NCI-H2029 (cell line): ENCODE measurements around the gene GNAL.
"Not testable (repeated sequence)": the region's sequence is repeated elsewhere in the genome, so short reads cannot be mapped to it uniquely, and the experiment has no call there.

ENCODE experiments used
- DNase-seq: peaks from one replicate; lab custom pipeline; 2025; lab: John Stamatoyannopoulos, UW

The GNAL gene

DNA sequence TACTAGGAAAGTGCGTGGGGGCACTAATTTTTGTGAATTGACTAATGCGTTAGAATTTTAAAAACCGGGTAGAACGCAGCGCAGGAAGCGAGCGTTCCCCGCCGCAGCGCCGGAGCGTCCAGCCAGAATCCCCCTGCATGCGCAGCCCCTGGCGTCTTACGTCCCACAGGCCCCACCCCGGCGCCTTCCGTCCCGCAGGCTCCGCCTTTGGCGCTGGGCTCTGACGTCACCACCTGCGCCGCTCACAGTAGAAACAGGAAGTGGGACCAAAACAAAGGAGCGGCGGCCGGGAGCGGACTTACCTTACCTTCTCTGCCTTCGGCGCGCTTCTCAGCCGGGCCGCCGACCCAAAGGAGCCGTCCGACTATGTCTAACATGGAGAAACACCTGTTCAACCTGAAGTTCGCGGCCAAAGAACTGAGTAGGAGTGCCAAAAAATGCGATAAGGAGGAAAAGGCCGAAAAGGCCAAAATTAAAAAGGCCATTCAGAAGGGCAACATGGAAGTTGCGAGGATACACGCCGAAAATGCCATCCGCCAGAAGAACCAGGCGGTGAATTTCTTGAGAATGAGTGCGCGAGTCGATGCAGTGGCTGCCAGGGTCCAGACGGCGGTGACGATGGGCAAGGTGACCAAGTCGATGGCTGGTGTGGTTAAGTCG lies 162.2 kb downstream of the GNAL start, which contains the start of gene CHMP1B:
TSS of gene CHMP1B (plus strand) at position 268 of the 660 bp plus-strand sequence. CDS start at position 367, 99 bp downstream.
- peak; percentile 91 for DNase-seq

DNA sequence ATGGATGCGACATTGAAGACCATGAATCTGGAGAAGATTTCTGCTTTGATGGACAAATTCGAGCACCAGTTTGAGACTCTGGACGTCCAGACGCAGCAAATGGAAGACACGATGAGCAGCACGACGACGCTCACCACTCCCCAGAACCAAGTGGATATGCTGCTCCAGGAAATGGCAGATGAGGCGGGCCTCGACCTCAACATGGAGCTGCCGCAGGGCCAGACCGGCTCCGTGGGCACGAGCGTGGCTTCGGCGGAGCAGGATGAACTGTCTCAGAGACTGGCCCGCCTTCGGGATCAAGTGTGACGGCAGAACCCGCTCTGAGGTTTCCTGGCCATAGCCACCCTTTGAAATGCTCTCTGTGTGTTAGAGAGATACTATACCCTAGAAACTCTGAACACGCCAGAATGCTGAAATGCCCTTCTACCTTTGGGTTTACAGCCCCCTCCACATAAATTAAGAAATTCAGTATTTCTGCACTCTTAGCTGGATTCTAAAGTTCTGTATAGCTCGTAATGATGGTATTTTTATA lies 162.8 kb downstream of the GNAL start:
- no peak for DNase-seq

DNA sequence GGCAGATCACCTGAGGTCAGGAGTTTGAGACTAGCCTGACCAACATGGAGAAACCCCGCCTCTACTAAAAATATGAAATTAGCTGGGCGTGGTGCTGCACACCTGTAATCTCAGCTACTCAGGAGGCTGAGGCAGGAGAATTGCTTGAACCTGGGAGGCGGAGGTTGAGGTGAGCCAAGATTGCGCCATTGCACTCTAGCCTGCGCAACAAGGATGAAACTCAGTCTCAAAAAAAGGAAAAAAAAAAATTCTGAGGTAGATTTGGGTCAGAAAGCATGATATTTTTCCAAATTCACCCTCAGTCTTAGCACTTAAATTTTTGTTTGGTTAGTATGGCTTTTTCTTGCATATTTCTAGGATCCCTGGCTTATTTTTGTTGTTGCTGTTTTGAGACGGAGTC lies 165.5 kb downstream of the GNAL start:
- DNase-seq: not testable (repeated sequence)

DNA sequence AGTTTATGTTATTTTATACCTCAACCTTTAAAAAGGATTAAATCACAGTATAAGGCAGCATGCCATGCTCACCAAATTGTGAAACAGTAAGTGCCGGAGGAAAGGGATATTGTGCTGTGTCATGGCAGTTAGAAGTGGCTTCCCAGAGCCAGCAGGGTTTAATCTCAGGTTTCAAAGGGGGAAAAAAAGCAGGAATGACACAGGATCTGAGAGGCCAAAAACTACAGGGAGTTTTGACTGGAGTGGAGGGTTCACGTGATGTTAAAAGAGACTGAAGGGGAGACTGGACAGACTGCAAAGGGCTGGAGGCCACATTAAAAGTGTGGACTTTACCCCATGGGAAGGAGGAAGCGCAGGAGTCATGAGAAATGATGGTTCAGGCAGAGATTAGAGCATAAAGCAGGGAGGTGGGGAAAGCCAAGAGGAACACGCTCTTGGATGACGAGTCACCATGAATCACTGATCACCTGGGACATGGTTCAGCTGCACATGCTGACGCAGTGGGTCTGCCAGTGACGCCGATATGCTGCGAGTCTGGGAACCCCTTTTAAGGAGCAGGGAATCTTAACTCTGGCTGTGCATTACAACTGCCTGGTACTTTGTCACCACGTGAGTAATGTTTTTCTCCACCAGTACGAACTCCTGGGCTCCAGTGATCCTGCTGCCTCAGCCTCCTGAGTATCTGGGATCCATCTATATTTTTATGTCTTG lies 168.3 kb downstream of the GNAL start:
- DNase-seq: peak; percentile 42

DNA sequence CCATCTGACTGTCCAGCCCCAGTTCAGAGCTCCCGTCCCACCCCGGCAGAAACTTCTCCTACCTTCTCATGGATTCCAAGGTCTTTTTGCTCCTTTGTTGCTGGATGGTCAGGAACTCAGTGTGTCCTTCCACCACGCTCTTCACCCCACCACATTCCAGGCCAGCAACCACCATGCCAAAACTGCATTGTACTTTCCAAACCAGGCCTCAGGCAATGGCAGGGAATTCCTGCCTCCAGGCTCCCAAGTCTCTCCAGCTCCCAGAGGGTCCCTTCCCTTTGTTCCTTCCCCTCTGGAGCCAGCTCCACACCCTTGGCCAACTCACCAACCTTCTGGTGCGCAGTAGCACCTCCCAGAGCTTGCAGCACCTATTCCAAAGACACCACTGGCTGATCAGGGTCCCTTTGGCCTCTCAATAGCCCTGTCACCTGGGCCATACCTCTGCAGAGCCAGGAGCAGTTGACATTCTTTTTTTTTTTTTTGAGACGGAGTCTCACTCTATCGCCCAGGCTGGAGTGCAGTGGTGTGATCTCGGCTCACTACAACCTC lies 170.3 kb downstream of the GNAL start:
- DNase-seq: no peak

DNA sequence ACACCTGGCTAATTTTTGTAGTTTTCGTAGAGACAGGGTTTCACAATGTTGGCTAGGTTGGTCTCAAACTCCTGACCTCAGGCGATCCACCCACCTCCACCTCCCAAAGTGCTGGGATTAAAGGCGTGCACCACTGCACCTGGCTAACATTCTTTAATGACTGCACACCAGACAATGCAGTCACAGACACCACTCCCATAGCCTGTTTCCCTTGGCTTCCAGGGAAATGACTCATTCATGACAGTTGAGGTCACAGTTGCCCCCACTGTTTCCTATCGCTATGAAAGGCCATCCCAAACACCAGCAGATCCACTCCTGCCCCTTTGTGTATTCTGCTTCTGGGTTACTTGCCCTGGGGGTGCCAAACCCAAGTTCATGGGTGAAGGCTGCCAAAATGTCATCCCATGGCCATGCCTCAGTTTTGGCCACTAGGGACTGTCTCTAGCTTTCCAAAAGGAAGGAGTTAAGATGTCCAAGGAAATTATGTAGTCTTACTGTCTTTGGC lies 170.9 kb downstream of the GNAL start:
- no peak for DNase-seq

DNA sequence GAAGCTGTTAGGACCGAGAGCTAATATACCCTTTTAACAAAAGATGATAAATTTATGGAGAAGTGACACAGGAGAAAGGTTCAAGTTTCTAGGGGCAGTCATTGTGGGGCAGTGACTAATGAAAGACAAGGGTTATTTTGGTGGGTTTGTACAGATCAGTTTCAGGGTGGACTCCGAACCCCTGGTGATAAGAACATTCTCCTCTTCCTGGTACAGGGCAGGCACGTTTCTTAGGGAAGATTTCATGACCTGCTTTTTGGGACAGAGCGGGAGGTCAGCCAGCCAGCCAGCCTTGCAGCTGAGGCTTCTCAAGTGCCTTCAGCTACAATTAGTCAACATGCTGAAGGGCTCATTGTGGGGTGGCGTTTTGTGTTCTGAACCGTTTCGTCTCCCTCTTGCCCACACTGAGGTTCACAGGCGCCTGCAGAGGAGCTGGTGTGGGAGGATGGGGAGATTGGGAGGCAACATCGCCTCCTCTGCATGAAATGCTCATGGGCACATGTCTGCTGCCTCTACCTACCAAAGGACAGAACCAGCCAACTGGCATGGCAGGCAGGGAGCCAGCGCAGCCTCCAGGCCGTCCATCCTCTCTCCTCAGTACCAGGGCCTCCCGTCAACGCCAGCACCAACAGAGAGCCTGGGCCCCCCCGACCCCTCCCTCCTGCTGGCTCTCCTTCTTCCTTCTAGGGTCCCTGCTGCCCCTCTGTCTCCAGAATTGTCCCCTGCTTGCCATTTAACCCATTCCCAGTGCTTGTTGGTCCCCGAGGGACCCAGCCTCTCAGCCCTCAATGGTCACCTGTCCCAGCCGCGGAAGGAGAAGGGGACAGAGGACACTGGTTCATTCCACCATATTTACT lies 171.8 kb downstream of the GNAL start:
- no peak for DNase-seq

DNA sequence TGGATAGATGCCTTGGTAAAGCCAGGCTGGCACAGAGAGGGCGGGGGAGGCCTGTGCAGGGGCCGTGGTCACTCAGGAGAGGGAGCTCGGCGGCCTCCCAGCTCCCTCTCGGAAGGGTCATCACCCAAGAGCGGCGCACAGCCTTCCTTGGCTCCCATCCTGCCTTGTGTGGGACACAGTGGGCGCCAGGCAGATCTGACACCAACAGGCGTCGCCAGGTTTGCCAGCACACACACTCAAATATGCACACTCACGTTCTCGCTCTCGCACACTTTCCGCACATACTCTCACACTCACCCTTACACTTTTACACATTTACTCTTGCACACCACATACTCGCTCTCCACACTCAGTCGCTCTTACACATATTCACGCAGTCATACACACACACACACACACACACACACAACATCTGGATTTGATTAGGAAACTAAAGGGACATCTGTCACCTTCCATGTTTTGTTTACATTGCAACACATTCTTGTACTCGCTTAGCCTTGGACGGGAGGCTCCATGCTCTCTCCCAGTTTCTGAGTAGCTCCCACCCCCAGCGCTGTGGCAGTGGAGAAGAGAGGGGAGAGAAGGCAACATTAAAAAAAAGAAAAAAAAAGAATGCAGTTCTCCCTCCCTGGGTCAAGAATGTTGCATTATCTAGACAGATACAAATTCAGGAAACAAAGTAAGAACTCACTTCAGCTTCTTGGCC lies 172.7 kb downstream of the GNAL start:
- DNase-seq: no peak

DNA sequence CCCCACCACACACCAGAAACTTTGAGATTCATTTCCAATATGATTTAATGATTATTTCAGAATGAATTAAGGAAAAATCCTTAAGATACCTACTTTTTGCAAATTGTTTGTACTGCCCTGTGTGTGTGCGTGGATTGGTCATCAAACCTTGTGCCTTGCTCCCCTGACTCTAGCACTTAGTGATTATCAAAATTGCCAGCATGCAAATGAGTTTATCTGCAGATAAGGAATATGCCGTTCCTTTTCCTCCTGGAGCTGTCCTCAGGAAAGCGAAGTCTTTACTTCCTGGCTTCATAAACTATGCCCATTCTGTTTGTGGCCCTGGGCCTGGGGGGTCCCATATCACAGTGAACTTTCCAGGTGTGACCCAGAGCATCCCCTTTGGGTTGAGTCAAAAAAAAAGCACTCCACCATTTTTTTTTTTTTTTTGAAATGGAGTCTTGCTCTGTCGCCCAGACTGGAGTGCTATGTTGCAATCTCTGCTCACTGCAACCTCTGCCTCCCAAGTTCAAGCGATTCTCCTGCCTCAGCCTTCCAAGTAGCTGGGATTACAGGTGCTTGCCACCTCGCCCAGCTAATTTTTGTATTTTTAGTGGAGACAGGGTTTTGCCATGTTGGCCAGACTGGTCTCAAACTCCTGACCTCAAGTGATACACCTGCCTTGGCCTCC lies 173.5 kb downstream of the GNAL start:
- no peak for DNase-seq

DNA sequence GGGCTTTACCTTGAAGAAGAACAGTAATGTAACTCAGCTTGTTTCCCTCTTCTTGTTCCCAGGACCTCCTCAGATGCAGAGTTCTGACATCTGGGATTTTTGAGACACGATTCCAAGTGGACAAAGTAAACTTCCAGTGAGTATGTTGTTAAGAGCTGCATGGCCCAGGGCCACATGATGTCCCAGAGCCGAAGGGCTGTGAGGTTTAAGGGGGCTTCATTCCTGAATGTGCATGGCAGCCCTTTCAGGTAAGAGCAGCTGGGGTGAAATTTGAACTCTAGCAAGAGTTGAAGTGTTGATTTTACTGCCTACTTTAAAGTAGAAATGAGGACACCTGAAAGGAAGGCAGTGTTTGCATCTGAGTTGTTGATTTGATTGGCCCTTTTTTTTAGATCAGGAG lies 175.4 kb downstream of the GNAL start:
- DNase-seq: no peak

DNA sequence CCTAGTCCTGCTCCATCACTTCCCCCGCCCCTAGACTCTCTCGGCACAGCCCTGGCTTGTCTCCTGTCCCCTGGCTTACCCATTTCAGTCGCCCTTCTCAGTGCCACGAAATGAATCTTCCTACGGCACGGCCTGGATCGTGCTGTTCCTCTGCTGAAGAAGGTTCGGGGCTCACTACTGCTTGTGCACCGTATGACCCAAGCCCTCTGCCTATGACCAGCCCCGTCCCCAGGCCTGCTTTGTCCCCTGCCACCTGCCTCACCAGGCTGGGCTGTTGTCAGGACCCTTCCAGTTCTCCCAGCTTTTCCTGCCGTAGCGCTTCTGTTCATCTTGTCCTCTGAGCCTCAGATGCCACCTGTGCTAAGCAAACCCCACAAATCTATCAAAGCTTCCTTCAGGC lies 176.0 kb downstream of the GNAL start:
- DNase-seq: no peak

DNA sequence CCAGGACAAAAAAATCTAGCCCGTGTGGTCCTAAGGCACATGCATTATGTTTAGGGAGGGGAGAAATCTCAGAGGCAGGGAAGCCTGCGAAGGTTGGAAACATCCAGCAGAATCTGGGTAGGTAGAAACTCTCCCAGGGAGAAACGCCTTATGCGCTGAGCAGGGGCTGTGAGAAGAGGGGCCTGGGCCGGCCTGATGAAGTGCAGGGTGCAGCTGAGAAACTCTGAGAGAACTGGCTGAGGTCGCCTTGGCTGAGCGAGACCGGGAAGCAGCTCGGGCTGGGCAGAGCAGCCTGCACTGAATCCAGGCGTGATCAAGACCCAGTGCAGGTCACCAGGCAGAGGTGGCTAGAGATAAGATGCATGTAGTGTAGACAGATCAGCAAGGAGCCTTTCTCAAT lies 177.3 kb downstream of the GNAL start:
- no peak for DNase-seq

DNA sequence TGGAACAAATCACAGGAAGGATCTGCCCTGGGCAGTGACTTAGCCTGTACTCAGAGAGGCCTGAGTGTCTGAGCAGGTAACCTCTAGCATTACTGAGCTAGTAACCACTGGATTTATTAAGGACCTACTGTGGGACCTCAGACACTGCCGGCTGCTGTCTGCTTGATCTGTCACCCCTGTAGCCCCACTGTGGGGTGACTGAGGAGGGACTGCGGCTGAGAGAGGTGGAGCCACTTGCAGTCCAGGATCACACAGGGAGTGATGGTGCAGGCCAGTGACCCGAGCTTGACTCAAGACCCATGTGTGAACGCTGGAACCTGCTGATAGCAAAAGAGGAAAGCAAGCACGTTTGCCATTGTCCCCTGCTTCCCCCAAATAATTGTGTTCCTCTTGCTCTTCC lies 177.7 kb downstream of the GNAL start:
- DNase-seq: no peak

DNA sequence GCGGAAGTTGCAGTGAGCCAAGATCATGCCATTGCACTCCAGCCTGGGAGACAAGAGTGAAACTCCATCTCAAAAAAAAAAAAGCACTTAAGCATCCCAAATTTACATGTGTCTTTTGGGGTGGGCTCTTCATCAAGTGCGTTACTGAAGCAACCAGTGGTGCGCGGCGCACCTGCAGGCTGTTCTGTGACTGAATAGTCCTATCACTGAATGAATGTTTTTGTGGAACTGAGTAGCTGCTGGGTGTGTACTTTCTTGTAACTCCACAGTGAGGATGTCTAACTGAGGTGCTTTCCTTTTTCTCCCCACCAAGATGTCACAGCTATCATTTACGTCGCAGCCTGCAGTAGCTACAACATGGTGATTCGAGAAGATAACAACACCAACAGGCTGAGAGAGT lies 179.2 kb downstream of the GNAL start:
- DNase-seq: no peak

DNA sequence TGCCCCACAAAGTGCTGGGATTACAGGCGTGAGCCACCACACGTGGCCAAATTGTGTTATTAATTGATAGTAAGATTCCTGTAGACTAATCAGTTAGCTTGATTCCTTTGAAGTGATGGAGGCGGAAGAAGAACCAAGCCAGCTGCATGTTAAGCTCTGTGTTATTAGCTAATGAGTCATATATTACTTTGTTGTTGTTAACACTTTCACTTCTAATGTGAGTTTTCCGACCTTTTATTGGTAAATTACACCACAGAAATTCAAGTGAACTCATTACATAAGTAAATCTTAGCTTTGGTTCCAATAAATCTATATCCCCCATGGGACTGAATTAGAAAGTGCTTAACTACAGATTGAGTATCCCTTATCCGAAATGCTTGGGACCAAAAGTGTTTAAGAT lies 182.4 kb downstream of the GNAL start:
- DNase-seq: no peak

DNA sequence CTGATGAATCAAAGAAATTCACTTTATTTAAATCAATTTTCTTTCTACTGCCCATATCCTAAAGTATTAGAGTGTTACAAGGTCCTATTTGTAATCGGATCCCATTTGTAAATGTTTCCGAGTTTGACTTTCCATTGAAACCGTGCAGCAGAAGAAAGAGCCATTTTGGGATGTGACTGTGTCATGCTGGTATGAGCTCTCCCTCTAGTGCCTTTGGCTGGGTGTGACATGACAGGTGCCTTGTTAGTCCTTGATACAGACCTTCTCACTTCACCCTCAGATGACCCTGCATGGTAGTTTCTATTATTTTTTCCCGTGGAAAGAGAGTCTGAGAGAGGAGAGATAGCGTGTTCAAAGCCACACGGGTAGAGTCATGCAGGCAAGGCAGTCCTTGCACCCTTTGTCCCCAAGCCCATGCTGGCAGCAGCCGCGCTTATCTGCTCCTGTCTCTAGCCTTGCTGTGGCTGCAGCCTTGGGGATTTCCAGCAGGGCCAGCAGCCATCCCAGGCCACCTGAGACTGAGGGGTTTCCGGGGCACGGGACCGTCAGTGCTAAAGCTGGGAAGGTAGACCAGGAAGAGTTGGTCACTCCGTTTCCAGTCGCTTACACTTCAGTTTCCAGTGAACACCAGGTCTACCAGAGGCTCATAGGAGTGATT lies 183.5 kb downstream of the GNAL start:
- DNase-seq: no peak

DNA sequence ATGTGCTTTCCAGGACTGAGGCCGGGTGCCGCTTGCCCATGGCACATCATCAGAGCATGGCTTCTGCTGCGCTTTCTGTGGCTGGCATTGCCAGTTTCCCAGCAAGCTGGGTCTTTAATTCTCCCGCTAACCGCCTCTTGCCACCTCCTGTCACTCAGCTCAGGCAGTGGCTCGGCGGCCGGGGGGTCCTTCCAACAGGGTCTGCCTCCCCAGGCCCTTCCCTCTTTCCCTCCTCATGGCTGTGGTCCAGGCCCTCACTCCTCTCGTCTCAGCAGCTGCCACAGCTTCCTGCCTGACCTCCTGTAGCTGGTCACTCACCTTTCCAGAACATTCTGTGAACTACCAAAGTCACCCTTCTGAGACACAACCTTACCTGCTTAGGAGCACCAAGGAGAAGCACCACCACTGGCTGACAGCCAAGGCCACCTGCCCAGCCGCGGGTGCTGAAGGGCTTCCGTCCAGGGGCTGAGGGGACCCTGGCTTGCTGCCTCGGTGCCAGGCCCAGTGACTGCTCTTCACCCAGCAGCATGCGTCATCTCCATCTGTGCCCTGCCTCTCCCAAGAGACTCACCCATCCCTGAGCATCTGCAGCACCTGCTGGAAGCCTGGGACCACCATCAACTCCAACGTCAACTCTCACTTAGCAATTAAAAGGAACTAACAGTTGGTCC lies 184.7 kb downstream of the GNAL start:
- no peak for DNase-seq

DNA sequence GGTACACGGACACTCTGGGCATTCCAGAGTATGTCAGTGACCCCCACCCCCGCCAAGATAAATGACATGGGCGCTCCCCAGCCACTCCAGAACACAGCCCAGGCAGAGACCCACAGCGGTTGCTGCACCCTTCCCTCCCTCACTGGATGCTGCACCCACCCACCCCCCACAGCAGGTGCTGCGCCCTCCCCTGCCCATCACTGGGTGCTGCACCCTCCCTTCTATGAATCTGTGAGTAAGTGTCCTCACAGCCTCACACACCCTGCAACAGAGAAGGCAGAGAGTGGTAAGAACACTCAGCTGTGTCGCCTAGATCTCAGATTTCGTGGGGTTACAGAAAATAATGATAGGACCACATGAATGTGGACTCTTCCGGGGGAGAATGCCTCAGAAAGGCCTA lies 185.6 kb downstream of the GNAL start:
- DNase-seq: no peak

DNA sequence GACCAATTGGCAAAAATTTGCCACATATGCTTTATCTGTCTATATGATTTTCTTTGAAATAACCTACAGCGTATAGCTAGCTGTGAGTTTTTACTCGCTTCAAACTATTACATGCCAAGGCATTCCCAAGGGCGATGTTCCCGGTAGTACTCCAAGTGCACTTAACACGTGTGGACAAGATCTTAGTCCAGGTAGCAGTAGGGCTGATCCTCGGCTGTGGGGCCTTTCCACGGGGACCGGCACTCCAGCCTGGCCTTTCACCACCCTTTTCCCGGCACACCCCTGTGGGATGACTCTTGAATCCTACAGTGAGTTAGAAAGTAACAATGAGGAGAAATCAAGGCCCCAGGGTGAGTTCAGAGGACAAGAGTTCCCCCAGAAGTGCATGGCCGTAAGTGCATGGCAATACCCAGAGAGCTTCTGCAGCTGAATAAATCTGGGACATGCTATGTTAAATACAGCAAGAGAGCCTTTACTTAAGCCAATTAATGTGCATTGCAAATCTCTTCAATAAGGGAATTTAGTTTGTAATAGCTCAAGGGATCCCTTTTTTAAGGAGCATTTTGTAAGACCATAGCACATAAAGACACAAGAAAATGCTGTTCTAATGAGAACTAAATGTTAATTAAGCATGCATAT lies 188.6 kb downstream of the GNAL start:
- DNase-seq: no peak
